GM06990 (cell line): ENCODE measurements around the gene OR1J1.

Experiments used
- DNase-seq: peaks from one replicate; pipeline ENCODE4 v3.0.0-alpha.2; 2011; ENCODE audit not compliant: insufficient read length; ENCODE audit errors: extremely low read depth
- H3K27me3 ChIP-seq: replicated peaks from 2 replicates; pipeline ENCODE4 v1.6.0; 2011; ENCODE audit warnings: low read length; ENCODE audit not compliant: control insufficient read depth, insufficient read depth
- H3K36me3 ChIP-seq: 2 replicates; pipeline ENCODE4 v1.5.1; 2011; ENCODE audit warnings: low read length; ENCODE audit not compliant: control insufficient read depth, insufficient read depth
- H3K4me3 ChIP-seq: replicated peaks from 2 replicates; pipeline ENCODE4 v1.5.1; 2011; ENCODE audit warnings: low read depth, mild to moderate bottlenecking, control low read depth, low read length
- CTCF ChIP-seq: IDR thresholded peaks from 2 replicates; pipeline ENCODE4 v1.5.1; 2011; ENCODE audit warnings: low read length, control low read depth, mild to moderate bottlenecking, inconsistent platforms; ENCODE audit not compliant: insufficient read depth, poor library complexity, severe bottlenecking

The OR1J1 gene

GRCh38 chr9:122477826-122478225, at the start of gene OR1J1:
Gene OR1J1, minus strand, starts transcription at chr9:122477926. Its CDS starts 0 bp downstream, at chr9:122477926.
- Histone ChIP-seq H3K4me3 (no peak within 1 kb of the TSS), H3K36me3 (no peaks in the 10 kb centered on the region), H3K27me3 (peaks cover 2% of the 10 kb centered on the region; the same call in 1 of the 2 replicates)
- TF ChIP-seq CTCF, result no peak
- no peak for DNase-seq

- Histone ChIP-seq H3K4me3 (no peak within 1 kb of the TSS), H3K27me3 (peaks cover 1% of the 10 kb centered on the region), H3K36me3 (no peaks in the 10 kb centered on the region)
- no peak for TF ChIP-seq CTCF
- no peak for DNase-seq
Measured at GRCh38 chr9:122527193-122527592, 49.5 kb upstream of the OR1J1 start, which contains the start of gene OR1N1. Gene OR1N1, minus strand, starts transcription at chr9:122527293. Its CDS starts 0 bp downstream, at chr9:122527293.

- DNase-seq, result no peak
- TF ChIP-seq CTCF, result no peak
- Histone ChIP-seq H3K4me3 (no peak overlapping the region), H3K36me3 (no peaks in the 10 kb centered on the region), H3K27me3 (peaks cover 1% of the 10 kb centered on the region)
Measured at GRCh38 chr9:122526602-122527001, 48.9 kb upstream of the OR1J1 start.

GRCh38 chr9:122519376-122519775, 41.6 kb upstream of the OR1J1 start:
- TF ChIP-seq CTCF, result no peak
- no peak for DNase-seq

GRCh38 chr9:122518841-122519240, 41.1 kb upstream of the OR1J1 start, which contains the start of gene OR1J4:
Gene OR1J4, plus strand, starts transcription at chr9:122519141. Its CDS starts 0 bp downstream, at chr9:122519141.
- no peaks in the 10 kb centered on the region for H3K27me3 ChIP-seq
- TF ChIP-seq CTCF, result no peak
- DNase-seq, result no peak
- H3K4me3 ChIP-seq, result no peak within 1 kb of the TSS
- H3K36me3 ChIP-seq, result no peaks in the 10 kb centered on the region

More at GRCh38 chr9:122519376-122519775, 41.6 kb upstream of the OR1J1 start:
- no peaks in the 10 kb centered on the region for H3K36me3 ChIP-seq
- no peaks in the 10 kb centered on the region for H3K27me3 ChIP-seq
- no peak overlapping the region for H3K4me3 ChIP-seq

- no peaks in the 10 kb centered on the region for H3K27me3 ChIP-seq
- no peak for TF ChIP-seq CTCF
- H3K36me3 ChIP-seq, result no peaks in the 10 kb centered on the region
- DNase-seq, result no peak
- no peak overlapping the region for H3K4me3 ChIP-seq
Measured at GRCh38 chr9:122518226-122518625, 40.5 kb upstream of the OR1J1 start.
